Endothelial cell of umbilical vein (primary cell): ENCODE measurements around the gene RNF126. TPM values are rescaled to one million over a fixed set of nuclear protein-coding genes. Genes with fewer than 3 reads are reported as not detected.

ENCODE experiments used
- BruUV-seq: library from RNA; stranded (reverse); fragments of 400-500 nt; replicated peaks from 2 replicates; lab custom pipeline; 2021; lab: Mats Ljungman, UMichigan
- CTCF ChIA-PET: fragments of 300-600, 350-600 bp; sonication (Branson Sonifier 250); formaldehyde crosslinking; loops from one replicate; lab custom pipeline; 2021; ENCODE audit warnings: antibody characterized with exemption, inconsistent platforms; lab: Charles Lee
- POLR2A ChIA-PET: fragments of 300-600, 350-600 bp; sonication (Branson Sonifier 250); formaldehyde crosslinking; loops from one replicate; lab custom pipeline; 2021; ENCODE audit warnings: antibody characterized with exemption, inconsistent platforms; lab: Charles Lee
- DNase-seq: peaks from one replicate; pipeline ENCODE4 v3.0.0-alpha.2; 2011; ENCODE audit warnings: low read depth, low spot score
- FAIRE-seq: peaks from 2 replicates; lab custom pipeline; 2011; peaks lifted over from hg19 to GRCh38; lab: Jason Lieb, UNC
- H2AFZ ChIP-seq: 2 replicates; pipeline ENCODE4 v1.6.0; 2012; ENCODE audit warnings: low read depth, low read length, control low read depth, inconsistent platforms
- H3K27ac ChIP-seq: 2 replicates; pipeline ENCODE4 v1.5.1; 2011; ENCODE audit warnings: low read depth, mild to moderate bottlenecking, control low read depth, low read length, moderate library complexity; ENCODE audit not compliant: insufficient read depth
- H3K27me3 ChIP-seq, 2 experiments: 2 replicates each; pipeline versions ENCODE4 v1.6.0 to v1.6.1; 2011; ENCODE audit warnings: low read length in 2 of 2, mixed read lengths in 1 of 2; ENCODE audit not compliant: control insufficient read depth in 2 of 2, insufficient read depth in 2 of 2
- H3K36me3 ChIP-seq, 2 experiments: 2 replicates in 1 of 2; 3 replicates in 1 of 2; pipeline ENCODE4 v1.5.1; 2011; ENCODE audit warnings: low read length in 2 of 2, mild to moderate bottlenecking in 1 of 2, moderate library complexity in 1 of 2; ENCODE audit not compliant: control insufficient read depth in 2 of 2, insufficient read depth in 2 of 2; ENCODE audit errors: extremely low read depth in 1 of 2
- H3K4me1 ChIP-seq: 3 replicates; pipeline ENCODE4 v1.5.1; 2011; ENCODE audit warnings: mild to moderate bottlenecking, low read length; ENCODE audit not compliant: control insufficient read depth, insufficient read depth; ENCODE audit errors: extremely low read depth
- H3K4me2 ChIP-seq: 2 replicates; pipeline ENCODE4 v1.6.1; 2011; ENCODE audit warnings: low read length, control low read depth, mixed read lengths; ENCODE audit not compliant: insufficient read depth
- H3K4me3 ChIP-seq, 3 experiments: fragments of 200-600 bp in 1 of 3; sonication (generic), shearing (Covaris generic) in 1 of 3; replicated peaks in 1 of 3; 2 replicates each; pipeline ENCODE4 v1.5.1; 2011 to 2016; ENCODE audit warnings: control low read depth in 3 of 3, low read length in 3 of 3, mild to moderate bottlenecking in 2 of 3, inconsistent platforms in 1 of 3, low read depth in 1 of 3, moderate library complexity in 1 of 3; ENCODE audit not compliant: insufficient read depth in 1 of 3
- H3K79me2 ChIP-seq: 2 replicates; pipeline ENCODE4 v1.6.0; 2012; ENCODE audit warnings: low read length, inconsistent platforms; ENCODE audit not compliant: control insufficient read depth, insufficient read depth
- H3K9ac ChIP-seq: replicated peaks from 2 replicates; pipeline ENCODE3; 2011; ENCODE audit warnings: low read length, control low read depth; ENCODE audit not compliant: insufficient read depth; ENCODE audit errors: extremely low read depth
- H3K9me1 ChIP-seq: replicated peaks from 3 replicates; pipeline ENCODE4 v1.6.0; 2011; ENCODE audit warnings: mild to moderate bottlenecking, low read length; ENCODE audit not compliant: control insufficient read depth, insufficient read depth; ENCODE audit errors: extremely low read depth
- H3K9me3 ChIP-seq: replicated peaks from 2 replicates; pipeline ENCODE4 v1.5.1; 2012; ENCODE audit warnings: low read length, inconsistent platforms; ENCODE audit not compliant: control insufficient read depth, insufficient read depth
- H4K20me1 ChIP-seq: replicated peaks from 2 replicates; pipeline ENCODE3; 2011; ENCODE audit warnings: mild to moderate bottlenecking, low read length; ENCODE audit not compliant: control insufficient read depth, insufficient read depth; ENCODE audit errors: extremely low read depth
- EZH2 ChIP-seq: IDR thresholded peaks from 2 replicates; pipeline ENCODE4 v1.6.1; 2012; ENCODE audit warnings: borderline replicate concordance, low read depth, mild to moderate bottlenecking, moderate library complexity, low read length, inconsistent platforms; ENCODE audit not compliant: severe bottlenecking
- FOS ChIP-seq: IDR thresholded peaks from 2 replicates; pipeline ENCODE4 v1.6.1; 2011; ENCODE audit warnings: mild to moderate bottlenecking, low read length, moderate library complexity, borderline replicate concordance; ENCODE audit not compliant: insufficient read depth
- GATA2 ChIP-seq: IDR thresholded peaks from 2 replicates; pipeline ENCODE4 v1.7.0; 2011; ENCODE audit warnings: low read depth, mild to moderate bottlenecking, moderate library complexity, mixed read lengths, low read length; ENCODE audit not compliant: insufficient read length, insufficient read depth
- JUN ChIP-seq: IDR thresholded peaks from 2 replicates; pipeline ENCODE4 v1.6.1; 2011; ENCODE audit warnings: borderline replicate concordance, low read depth; ENCODE audit not compliant: insufficient read length, insufficient read depth
- MYC ChIP-seq: IDR thresholded peaks from one replicate; pipeline ENCODE4 v1.6.1; 2011; ENCODE audit warnings: mild to moderate bottlenecking, low read depth, low read length
- POLR2A ChIP-seq: IDR thresholded peaks from 2 replicates; pipeline ENCODE4 v1.6.1; 2012; ENCODE audit warnings: low read depth, mild to moderate bottlenecking, control low read depth, low read length
- POLR2AphosphoS5 ChIP-seq: IDR thresholded peaks from 2 replicates; pipeline ENCODE4 v1.6.1; 2012; ENCODE audit warnings: low read depth, mild to moderate bottlenecking, control low read depth, low read length, moderate library complexity; ENCODE audit not compliant: insufficient read depth
- dilution Hi-C: fragments of 300-500 bp; cut with MboI; formaldehyde crosslinking; loops from one replicate; pipeline ENCODE4 v1.15.0; 2019; ENCODE audit warnings: low sequenced_read_pairs; ENCODE audit not compliant: extremely low pct_ligation_motif_present
- intact Hi-C: fragments of 100-400 bp; cut with micrococcal nuclease; formaldehyde crosslinking; loops from one replicate; pipeline ENCODE4 v1.10.0; 2022
- polyA plus RNA-seq, 4 experiments: library from polyadenylated mRNA; depleted of rRNA in 3 of 4; stranded (reverse) in 3 of 4; unstranded in 1 of 4; fragments of >200 nt; gene quantifications; 2 replicates each; pipeline versions ENCODE4 v1.2.1 to v1.2.3, GENCODE V29; 2011 to 2012; ENCODE audit warnings: missing spikeins in 1 of 4
- total RNA-seq: library from RNA; stranded (reverse); gene quantifications from 2 replicates; pipeline ENCODE4 v1.2.3, GENCODE V29; 2021
- TF ChIP-seq, protein P1 (sequence below), 2 donors: IDR thresholded peaks; 1 replicate in 1 of 2; 2 replicates in 1 of 2; pipeline ENCODE4 v1.5.1; 2011; ENCODE audit warnings: low read length in 2 of 2, mild to moderate bottlenecking in 2 of 2, moderate library complexity in 2 of 2, control low read depth in 1 of 2, inconsistent platforms in 1 of 2, low read depth in 1 of 2; ENCODE audit not compliant: insufficient read depth in 1 of 2; ENCODE audit errors: extremely low read depth in 1 of 2
- TF ChIP-seq, protein P2 (sequence below): IDR thresholded peaks from 2 replicates; pipeline ENCODE4 v1.6.1; 2011; ENCODE audit not compliant: insufficient read depth, insufficient read length

The RNF126 gene
- total and polyA plus RNA-seq, 2 donors (not counting 3 experiments of a cell fraction or from before 2014, with no cell fraction given) = 19.2 to 61.3 TPM

DNA sequence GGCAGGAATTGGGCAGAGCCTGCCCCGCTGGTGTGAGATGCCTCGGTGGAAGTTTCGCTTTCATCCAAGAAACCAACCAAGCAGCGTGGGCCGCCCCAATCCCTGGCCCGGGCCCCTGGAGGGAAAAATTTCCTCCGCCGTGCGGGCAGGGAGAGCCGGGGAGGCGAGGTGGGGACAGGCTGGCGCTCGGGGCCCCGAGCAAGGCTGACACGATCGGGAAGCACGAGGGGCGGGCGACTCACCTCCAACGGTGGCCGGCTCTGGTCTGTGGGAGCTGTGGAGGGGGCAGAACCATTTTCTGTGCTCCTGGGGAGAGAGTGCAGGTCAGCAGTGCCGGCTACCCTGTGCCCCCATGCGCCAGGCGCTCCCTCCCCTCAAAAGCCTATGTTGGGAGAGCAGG is 11.0 kb downstream of the RNF126 start:
- ChIA-PET CTCF (no interaction called here), POLR2A (no interaction called here)
- Histone ChIP-seq H3K9me1 (no peaks in the 10 kb centered on the region), H3K9me3 (no peaks in the 10 kb centered on the region), H3K9ac (no peak overlapping the region), H3K27ac (no peak overlapping the region), H3K36me3 (peaks cover 4 to 18% of the 10 kb centered on the region in 2 experiments), H3K4me2 (no peak overlapping the region), H3K4me1 (no peaks in the 10 kb centered on the region), H4K20me1 (no peaks in the 10 kb centered on the region), H2AFZ (no peak overlapping the region), H3K4me3 (no peak overlapping the region), H3K27me3 (no peaks in the 10 kb centered on the region), H3K79me2 (peaks cover 46% of the 10 kb centered on the region)
- dilution Hi-C loops (no loop called here), intact Hi-C loops (no loop called here)
- no peak for TF ChIP-seq GATA2
- TF ChIP-seq, protein P1, sequence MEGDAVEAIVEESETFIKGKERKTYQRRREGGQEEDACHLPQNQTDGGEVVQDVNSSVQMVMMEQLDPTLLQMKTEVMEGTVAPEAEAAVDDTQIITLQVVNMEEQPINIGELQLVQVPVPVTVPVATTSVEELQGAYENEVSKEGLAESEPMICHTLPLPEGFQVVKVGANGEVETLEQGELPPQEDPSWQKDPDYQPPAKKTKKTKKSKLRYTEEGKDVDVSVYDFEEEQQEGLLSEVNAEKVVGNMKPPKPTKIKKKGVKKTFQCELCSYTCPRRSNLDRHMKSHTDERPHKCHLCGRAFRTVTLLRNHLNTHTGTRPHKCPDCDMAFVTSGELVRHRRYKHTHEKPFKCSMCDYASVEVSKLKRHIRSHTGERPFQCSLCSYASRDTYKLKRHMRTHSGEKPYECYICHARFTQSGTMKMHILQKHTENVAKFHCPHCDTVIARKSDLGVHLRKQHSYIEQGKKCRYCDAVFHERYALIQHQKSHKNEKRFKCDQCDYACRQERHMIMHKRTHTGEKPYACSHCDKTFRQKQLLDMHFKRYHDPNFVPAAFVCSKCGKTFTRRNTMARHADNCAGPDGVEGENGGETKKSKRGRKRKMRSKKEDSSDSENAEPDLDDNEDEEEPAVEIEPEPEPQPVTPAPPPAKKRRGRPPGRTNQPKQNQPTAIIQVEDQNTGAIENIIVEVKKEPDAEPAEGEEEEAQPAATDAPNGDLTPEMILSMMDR (IDR thresholded peaks at IDR 0.05; ENCODE audit: extremely low read depth in 1 of 2, insufficient read depth in 1 of 2, low read depth in 1 of 2, low read length in 2 of 2) = no peak
- no peak for TF ChIP-seq JUN
- TF ChIP-seq FOS = no peak
- no peak for TF ChIP-seq POLR2AphosphoS5
- no peak for TF ChIP-seq POLR2A
- TF ChIP-seq, protein P2, sequence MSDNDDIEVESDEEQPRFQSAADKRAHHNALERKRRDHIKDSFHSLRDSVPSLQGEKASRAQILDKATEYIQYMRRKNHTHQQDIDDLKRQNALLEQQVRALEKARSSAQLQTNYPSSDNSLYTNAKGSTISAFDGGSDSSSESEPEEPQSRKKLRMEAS = no peak
- no peak for TF ChIP-seq MYC
- no peak for TF ChIP-seq EZH2
- no peak for FAIRE-seq
- BruUV-seq = no TSS peak
- DNase-seq = no peak
